Measurements from ENCODE around the gene CNGA2.
"Not testable (repeated sequence)": the region's sequence is repeated elsewhere in the genome, so short reads cannot be mapped to it uniquely, and the experiment has no call there.

- not testable (repeated sequence) for TF ChIP-seq POLR2A (IDR thresholded peaks at IDR 0.05)
- TF ChIP-seq, protein P1, sequence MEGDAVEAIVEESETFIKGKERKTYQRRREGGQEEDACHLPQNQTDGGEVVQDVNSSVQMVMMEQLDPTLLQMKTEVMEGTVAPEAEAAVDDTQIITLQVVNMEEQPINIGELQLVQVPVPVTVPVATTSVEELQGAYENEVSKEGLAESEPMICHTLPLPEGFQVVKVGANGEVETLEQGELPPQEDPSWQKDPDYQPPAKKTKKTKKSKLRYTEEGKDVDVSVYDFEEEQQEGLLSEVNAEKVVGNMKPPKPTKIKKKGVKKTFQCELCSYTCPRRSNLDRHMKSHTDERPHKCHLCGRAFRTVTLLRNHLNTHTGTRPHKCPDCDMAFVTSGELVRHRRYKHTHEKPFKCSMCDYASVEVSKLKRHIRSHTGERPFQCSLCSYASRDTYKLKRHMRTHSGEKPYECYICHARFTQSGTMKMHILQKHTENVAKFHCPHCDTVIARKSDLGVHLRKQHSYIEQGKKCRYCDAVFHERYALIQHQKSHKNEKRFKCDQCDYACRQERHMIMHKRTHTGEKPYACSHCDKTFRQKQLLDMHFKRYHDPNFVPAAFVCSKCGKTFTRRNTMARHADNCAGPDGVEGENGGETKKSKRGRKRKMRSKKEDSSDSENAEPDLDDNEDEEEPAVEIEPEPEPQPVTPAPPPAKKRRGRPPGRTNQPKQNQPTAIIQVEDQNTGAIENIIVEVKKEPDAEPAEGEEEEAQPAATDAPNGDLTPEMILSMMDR (IDR thresholded peaks at IDR 0.05): not testable (repeated sequence)
These were observed 37.5 kb upstream of the CNGA2 start for GRCh38 chrX:151697082-151697481.
